GM12878 (cell line): Measurements from ENCODE around the gene SELPLG. TPM values are rescaled to one million over a fixed set of nuclear protein-coding genes. Genes with fewer than 3 reads are reported as not detected.

Experiments used
- ASH2L ChIP-seq: fragments of 300-600, 200-600 bp; sonication (generic); IDR thresholded peaks from 2 replicates; pipeline ENCODE4 v1.6.1; 2017; ENCODE audit warnings: low read depth, mild to moderate bottlenecking, borderline replicate concordance
- CBX5 ChIP-seq: sonication (generic); IDR thresholded peaks from 2 replicates; pipeline ENCODE4 v1.6.1; 2016; ENCODE audit warnings: low read depth, moderate library complexity, mild to moderate bottlenecking, inconsistent platforms
- CHD2 ChIP-seq: IDR thresholded peaks from 2 replicates; pipeline ENCODE4 v1.6.1; 2011; ENCODE audit warnings: low read depth, low read length, improper control_type of control experiment, borderline replicate concordance
- FOS ChIP-seq: IDR thresholded peaks from 3 replicates; pipeline ENCODE4 v1.6.1; 2011; ENCODE audit warnings: borderline replicate concordance; ENCODE audit not compliant: insufficient read length; ENCODE audit errors: extremely low read depth
- GABPA ChIP-seq: IDR thresholded peaks from 2 replicates; pipeline ENCODE4 v1.6.1; 2014; ENCODE audit warnings: antibody characterized with exemption, low read depth, mild to moderate bottlenecking, inconsistent platforms
- IRF5 ChIP-seq: fragments of 450-650 bp; IDR thresholded peaks from 2 replicates; pipeline ENCODE4 v1.6.1; 2017; ENCODE audit warnings: borderline replicate concordance
- KAT2A ChIP-seq: conservative IDR thresholded peaks from 2 replicates; pipeline ENCODE4 v1.6.1; 2011; ENCODE audit warnings: low read depth, low read length; ENCODE audit not compliant: control insufficient read depth
- KDM1A ChIP-seq: fragments of 200-600 bp; sonication (generic); IDR thresholded peaks from 2 replicates; pipeline ENCODE4 v1.6.1; 2016; ENCODE audit warnings: borderline replicate concordance
- KLF5 ChIP-seq: fragments of 450-650 bp; IDR thresholded peaks from 2 replicates; pipeline ENCODE4 v1.6.1; 2014; ENCODE audit warnings: mild to moderate bottlenecking; ENCODE audit not compliant: partially characterized antibody
- MEF2A ChIP-seq: IDR thresholded peaks from 2 replicates; pipeline ENCODE4 v1.6.1; 2011; ENCODE audit warnings: low read depth, mild to moderate bottlenecking, low read length, moderate library complexity; ENCODE audit not compliant: insufficient read depth
- MEF2B ChIP-seq: fragments of 450-650 bp; IDR thresholded peaks from 2 replicates; pipeline ENCODE4 v1.6.1; 2018; ENCODE audit warnings: mild to moderate bottlenecking, moderate library complexity; ENCODE audit not compliant: partially characterized antibody, poor library complexity, severe bottlenecking
- MTA2 ChIP-seq: fragments of 450-650 bp; IDR thresholded peaks from 2 replicates; pipeline ENCODE4 v1.6.1; 2016; ENCODE audit warnings: low read depth, mild to moderate bottlenecking, moderate library complexity
- NBN ChIP-seq: fragments of 450-650 bp; IDR thresholded peaks from 2 replicates; pipeline ENCODE4 v1.6.1; 2016
- NR2C1 ChIP-seq: fragments of 450-650 bp; IDR thresholded peaks from 2 replicates; pipeline ENCODE4 v1.6.1; 2017; ENCODE audit warnings: antibody characterized with exemption, mild to moderate bottlenecking, moderate library complexity
- PAX8 ChIP-seq: fragments of 450-650 bp; IDR thresholded peaks from 2 replicates; pipeline ENCODE4 v1.6.1; 2017; ENCODE audit warnings: mild to moderate bottlenecking, moderate library complexity
- POLR2A ChIP-seq: IDR thresholded peaks from 2 replicates; pipeline ENCODE4 v1.6.1; 2011; ENCODE audit warnings: low read depth, mild to moderate bottlenecking, low read length
- SMARCA5 ChIP-seq: fragments of 450-650 bp; IDR thresholded peaks from 2 replicates; pipeline ENCODE4 v1.6.1; 2017; ENCODE audit warnings: mild to moderate bottlenecking
- SREBF2 ChIP-seq: IDR thresholded peaks from 2 replicates; pipeline ENCODE4 v1.6.1; 2012; ENCODE audit warnings: mild to moderate bottlenecking, low read length
- TCF7 ChIP-seq: IDR thresholded peaks from 2 replicates; pipeline ENCODE4 v1.6.1; 2014; ENCODE audit warnings: antibody characterized with exemption, borderline replicate concordance
- YY1 ChIP-seq: IDR thresholded peaks from 2 replicates; pipeline ENCODE4 v1.6.1; 2011; ENCODE audit warnings: low read depth, mild to moderate bottlenecking, low read length
- ZBED1 ChIP-seq: IDR thresholded peaks from 2 replicates; pipeline ENCODE4 v1.6.1; 2016; ENCODE audit warnings: borderline replicate concordance
- ZZZ3 ChIP-seq: IDR thresholded peaks from 2 replicates; pipeline ENCODE4 v1.6.1; 2011; ENCODE audit warnings: low read depth; ENCODE audit not compliant: control insufficient read depth, insufficient read length
- polyA plus RNA-seq, 11 experiments: library from polyadenylated mRNA; depleted of rRNA in 4 of 11; unstranded in 6 of 11; stranded (reverse) in 5 of 11; fragments of >200 nt; fragmentation: Nextera tagmentation in 4 of 11; fragmentation: Illumina TruSeq in 1 of 11; extraction: Ambion mirVana in 4 of 11; extraction: Trizol in 1 of 11; gene quantifications; 1 replicate in 1 of 11; 2 replicates in 10 of 11; pipeline versions ENCODE4 v1.2.1 to v1.2.3, GENCODE V29; 2011 to 2016; ENCODE audit warnings: inconsistent platforms in 2 of 11, missing spikeins in 2 of 11, low read depth in 1 of 11
- total RNA-seq, 4 experiments: library from RNA; depleted of rRNA in 3 of 4; stranded (reverse); fragments of >200 nt in 3 of 4; fragmentation: Illumina TruSeq in 1 of 4; extraction: Trizol in 1 of 4; gene quantifications; 2 replicates each; pipeline versions ENCODE4 v1.2.1 to v1.2.3, GENCODE V29; 2013 to 2021
- TF ChIP-seq, protein P1 (sequence below): fragments of 150-350 bp; IDR thresholded peaks from 2 replicates; pipeline ENCODE4 v1.6.1; 2016; ENCODE audit warnings: low read depth, low read length
- TF ChIP-seq, protein P2 (sequence below): fragments of 450-650 bp; formaldehyde crosslinking; IDR thresholded peaks from 2 replicates; pipeline ENCODE4 v1.4.0; 2022; ENCODE audit warnings: mild to moderate bottlenecking, moderate library complexity

Gene SELPLG
- total and polyA plus RNA-seq, 10 of the 15 experiments (the other 5 are each of a cell fraction or from before 2014, with no cell fraction given), result 3.2 to 32.3 (median 23.9) TPM

DNA sequence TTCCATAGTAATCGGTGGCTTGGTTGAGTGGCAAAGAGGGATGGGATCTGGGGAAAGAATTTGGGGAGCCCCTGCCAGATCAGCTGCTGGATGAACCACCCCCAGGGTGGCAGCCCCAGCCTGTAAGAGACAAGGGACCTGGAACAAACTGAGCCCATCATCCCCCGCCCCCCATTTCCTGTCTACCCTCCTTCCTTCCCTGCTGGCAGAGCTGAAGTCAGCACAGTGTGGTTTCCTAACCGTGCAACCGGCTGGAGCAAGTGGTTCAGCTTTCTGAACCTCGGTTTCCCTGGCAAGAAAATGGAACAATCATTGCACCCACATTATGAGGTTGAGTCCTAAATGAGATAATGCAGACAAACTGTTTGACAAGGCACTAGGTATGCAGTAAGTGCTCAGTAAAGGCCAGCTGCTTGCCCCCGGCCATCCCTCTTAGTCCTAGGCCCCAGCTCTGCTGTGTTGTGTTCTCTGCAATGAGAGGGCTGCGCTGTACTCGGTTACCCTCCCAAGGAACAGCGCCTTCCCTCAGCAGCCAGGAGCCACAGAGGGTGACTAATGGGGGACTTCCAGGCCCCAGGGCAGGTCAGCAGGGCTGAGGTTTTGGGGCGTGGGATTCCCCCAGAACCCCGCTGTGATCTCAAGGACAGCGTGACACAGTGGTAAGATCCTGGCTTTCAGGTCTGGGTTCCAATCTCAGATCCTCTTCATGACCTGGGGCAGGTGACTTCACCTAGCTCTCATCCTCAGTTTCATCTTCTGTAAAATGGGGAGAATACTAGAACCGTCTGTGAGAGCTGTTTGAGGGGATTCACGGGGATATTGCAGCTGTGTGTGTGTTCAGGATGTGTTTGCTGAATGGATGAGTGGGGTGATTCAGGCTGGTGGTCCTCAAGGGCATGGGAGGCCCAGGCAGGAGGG lies 16.5 kb downstream of the SELPLG start (continued):
- TF ChIP-seq, protein P1, sequence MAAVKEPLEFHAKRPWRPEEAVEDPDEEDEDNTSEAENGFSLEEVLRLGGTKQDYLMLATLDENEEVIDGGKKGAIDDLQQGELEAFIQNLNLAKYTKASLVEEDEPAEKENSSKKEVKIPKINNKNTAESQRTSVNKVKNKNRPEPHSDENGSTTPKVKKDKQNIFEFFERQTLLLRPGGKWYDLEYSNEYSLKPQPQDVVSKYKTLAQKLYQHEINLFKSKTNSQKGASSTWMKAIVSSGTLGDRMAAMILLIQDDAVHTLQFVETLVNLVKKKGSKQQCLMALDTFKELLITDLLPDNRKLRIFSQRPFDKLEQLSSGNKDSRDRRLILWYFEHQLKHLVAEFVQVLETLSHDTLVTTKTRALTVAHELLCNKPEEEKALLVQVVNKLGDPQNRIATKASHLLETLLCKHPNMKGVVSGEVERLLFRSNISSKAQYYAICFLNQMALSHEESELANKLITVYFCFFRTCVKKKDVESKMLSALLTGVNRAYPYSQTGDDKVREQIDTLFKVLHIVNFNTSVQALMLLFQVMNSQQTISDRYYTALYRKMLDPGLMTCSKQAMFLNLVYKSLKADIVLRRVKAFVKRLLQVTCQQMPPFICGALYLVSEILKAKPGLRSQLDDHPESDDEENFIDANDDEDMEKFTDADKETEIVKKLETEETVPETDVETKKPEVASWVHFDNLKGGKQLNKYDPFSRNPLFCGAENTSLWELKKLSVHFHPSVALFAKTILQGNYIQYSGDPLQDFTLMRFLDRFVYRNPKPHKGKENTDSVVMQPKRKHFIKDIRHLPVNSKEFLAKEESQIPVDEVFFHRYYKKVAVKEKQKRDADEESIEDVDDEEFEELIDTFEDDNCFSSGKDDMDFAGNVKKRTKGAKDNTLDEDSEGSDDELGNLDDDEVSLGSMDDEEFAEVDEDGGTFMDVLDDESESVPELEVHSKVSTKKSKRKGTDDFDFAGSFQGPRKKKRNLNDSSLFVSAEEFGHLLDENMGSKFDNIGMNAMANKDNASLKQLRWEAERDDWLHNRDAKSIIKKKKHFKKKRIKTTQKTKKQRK, result no peak
- TF ChIP-seq CBX5 (0 out of 2 replicates have a peak, but pooled peaks have one; percentile 31), SMARCA5 (peak; percentile 100), KDM1A (no peak), FOS (no peak), KLF5 (peak; percentile 92), ASH2L (no peak; the same call in 1 of the 2 replicates), NBN (peak; percentile 89), PAX8 (no peak), TCF7 (peak; percentile 35; the same call in 1 of the 2 replicates), NR2C1 (no peak), POLR2A (peak; percentile 69; the same call in 1 of the 2 replicates), CHD2 (peak; percentile 88), IRF5 (no peak), MTA2 (peak; percentile 91), GABPA (0 out of 2 replicates have a peak, but pooled peaks have one; percentile 25), ZZZ3 (no peak), MEF2A (peak; percentile 75; the same call in 1 of the 2 replicates), MEF2B (peak; percentile 79), SREBF2 (no peak), ZBED1 (peak; percentile 90; the same call in 1 of the 2 replicates), YY1 (peak; percentile 6; the same call in 1 of the 2 replicates), KAT2A (no peak)
- TF ChIP-seq, protein P2, sequence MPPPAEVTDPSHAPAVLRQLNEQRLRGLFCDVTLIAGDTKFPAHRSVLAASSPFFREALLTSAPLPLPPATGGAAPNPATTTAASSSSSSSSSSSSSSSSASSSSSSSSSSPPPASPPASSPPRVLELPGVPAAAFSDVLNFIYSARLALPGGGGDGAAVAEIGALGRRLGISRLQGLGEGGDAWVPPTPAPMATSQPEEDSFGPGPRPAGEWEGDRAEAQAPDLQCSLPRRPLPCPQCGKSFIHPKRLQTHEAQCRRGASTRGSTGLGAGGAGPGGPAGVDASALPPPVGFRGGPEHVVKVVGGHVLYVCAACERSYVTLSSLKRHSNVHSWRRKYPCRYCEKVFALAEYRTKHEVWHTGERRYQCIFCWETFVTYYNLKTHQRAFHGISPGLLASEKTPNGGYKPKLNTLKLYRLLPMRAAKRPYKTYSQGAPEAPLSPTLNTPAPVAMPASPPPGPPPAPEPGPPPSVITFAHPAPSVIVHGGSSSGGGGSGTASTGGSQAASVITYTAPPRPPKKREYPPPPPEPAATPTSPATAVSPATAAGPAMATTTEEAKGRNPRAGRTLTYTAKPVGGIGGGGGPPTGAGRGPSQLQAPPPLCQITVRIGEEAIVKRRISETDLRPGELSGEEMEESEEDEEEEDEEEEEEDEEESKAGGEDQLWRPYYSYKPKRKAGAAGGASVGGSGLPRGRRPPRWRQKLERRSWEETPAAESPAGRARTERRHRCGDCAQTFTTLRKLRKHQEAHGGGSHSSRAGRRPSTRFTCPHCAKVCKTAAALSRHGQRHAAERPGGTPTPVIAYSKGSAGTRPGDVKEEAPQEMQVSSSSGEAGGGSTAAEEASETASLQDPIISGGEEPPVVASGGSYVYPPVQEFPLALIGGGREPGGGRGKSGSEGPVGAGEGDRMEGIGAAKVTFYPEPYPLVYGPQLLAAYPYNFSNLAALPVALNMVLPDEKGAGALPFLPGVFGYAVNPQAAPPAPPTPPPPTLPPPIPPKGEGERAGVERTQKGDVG (CRISPR knock-in tag), result no peak
